ENCODE measurements around the gene PSMF1.

The PSMF1 gene

GRCh38 chr20:1165521-1165920 is 47.1 kb downstream of the PSMF1 start:
- no peak for DNase-seq

GRCh38 chr20:1165941-1166340 is 47.5 kb downstream of the PSMF1 start:
- no peak for DNase-seq

GRCh38 chr20:1166948-1167720 is 48.7 kb downstream of the PSMF1 start:
- DNase-seq = no peak

- DNase-seq = no peak
Observed at GRCh38 chr20:1169224-1169623, 50.8 kb downstream of the PSMF1 start.

GRCh38 chr20:1171461-1172093 is 53.2 kb downstream of the PSMF1 start:
- no peak for DNase-seq

- DNase-seq = no peak
Observed at GRCh38 chr20:1173698-1174097, 55.3 kb downstream of the PSMF1 start.

GRCh38 chr20:1174787-1175186 is 56.4 kb downstream of the PSMF1 start:
- DNase-seq = no peak

- DNase-seq = no peak
Observed at GRCh38 chr20:1177680-1178079, 59.3 kb downstream of the PSMF1 start.

GRCh38 chr20:1178103-1178502 is 59.7 kb downstream of the PSMF1 start:
- no peak for DNase-seq

GRCh38 chr20:1178623-1179022 is 60.2 kb downstream of the PSMF1 start:
- no peak for DNase-seq

GRCh38 chr20:1180949-1181348 is 62.5 kb downstream of the PSMF1 start:
- no peak for DNase-seq

- DNase-seq = no peak
Observed at GRCh38 chr20:1182106-1182505, 63.7 kb downstream of the PSMF1 start.

GRCh38 chr20:1183153-1183552 is 64.8 kb downstream of the PSMF1 start:
- DNase-seq = no peak

GRCh38 chr20:1184260-1184637 is 65.8 kb downstream of the PSMF1 start:
- no peak for DNase-seq

GRCh38 chr20:1184638-1185315 is 66.4 kb downstream of the PSMF1 start, which contains the start of gene TMEM74B:
Gene TMEM74B (minus strand): TSS chr20:1184981. CDS start chr20:1183801, 1,180 bp downstream.
- no peak for DNase-seq

- no peak for DNase-seq
Observed at GRCh38 chr20:1185316-1185741, 66.9 kb downstream of the PSMF1 start.

- DNase-seq = peak; percentile 71
Observed at GRCh38 chr20:1185790-1186334, 67.5 kb downstream of the PSMF1 start.

- no peak for DNase-seq
Observed at GRCh38 chr20:1186367-1186991, 68.1 kb downstream of the PSMF1 start.

GRCh38 chr20:1187605-1188171 is 69.3 kb downstream of the PSMF1 start:
- DNase-seq = no peak

GRCh38 chr20:1188347-1188746 is 69.9 kb downstream of the PSMF1 start:
- DNase-seq = no peak

- no peak for DNase-seq
Observed at GRCh38 chr20:1189827-1190226, 71.4 kb downstream of the PSMF1 start.

- no peak for DNase-seq
Observed at GRCh38 chr20:1190847-1191246, 72.4 kb downstream of the PSMF1 start.

GRCh38 chr20:1191299-1191698 is 72.9 kb downstream of the PSMF1 start:
- no peak for DNase-seq

All from NCI-H2171 (cell line).